Smooth muscle cell (in vitro differentiated cells): Measurements from ENCODE around the gene DACT3. TPM values are rescaled to one million over a fixed set of nuclear protein-coding genes. Genes with fewer than 3 reads are reported as not detected.

Experiments
- DNase-seq: peaks from one replicate; lab custom pipeline; 2025; ENCODE audit not compliant: unreplicated experiment; lab: John Stamatoyannopoulos, UW
- H2AFZ ChIP-seq: fragments of 200-600 bp; sonication (generic); 2 replicates; pipeline ENCODE4 v1.6.0; 2016; ENCODE audit warnings: antibody characterized with exemption, low read depth, mild to moderate bottlenecking
- H3F3A ChIP-seq: fragments of 200-600 bp; sonication (generic); 2 replicates; pipeline ENCODE4 v1.6.0; 2017; ENCODE audit warnings: antibody characterized with exemption, low read depth
- H3K27ac ChIP-seq: fragments of 200-600 bp; sonication (generic); 2 replicates; pipeline ENCODE4 v1.5.1; 2016; ENCODE audit warnings: low read depth, mild to moderate bottlenecking
- H3K27me3 ChIP-seq: fragments of 200-600 bp; sonication (generic); 2 replicates; pipeline ENCODE4 v1.6.1; 2016; ENCODE audit warnings: low read depth, mild to moderate bottlenecking
- H3K36me3 ChIP-seq: fragments of 200-600 bp; sonication (generic); 2 replicates; pipeline ENCODE4 v1.5.1; 2016; ENCODE audit warnings: low read depth
- H3K4me1 ChIP-seq: fragments of 200-600 bp; sonication (generic); 2 replicates; pipeline ENCODE4 v1.5.1; 2016; ENCODE audit warnings: low read depth
- H3K4me2 ChIP-seq: fragments of 200-600 bp; sonication (generic); 2 replicates; pipeline ENCODE4 v1.6.0; 2016; ENCODE audit warnings: mild to moderate bottlenecking
- H3K4me3 ChIP-seq: fragments of 200-600 bp; sonication (generic); 2 replicates; pipeline ENCODE4 v1.5.1; 2016; ENCODE audit warnings: mild to moderate bottlenecking
- H3K79me2 ChIP-seq: fragments of 200-600 bp; sonication (generic); 2 replicates; pipeline ENCODE4 v1.6.0; 2016; ENCODE audit warnings: low read depth, mild to moderate bottlenecking
- H3K9ac ChIP-seq: fragments of 200-600 bp; sonication (generic); 2 replicates; pipeline ENCODE4 v1.6.0; 2016; ENCODE audit warnings: low read depth
- H3K9me3 ChIP-seq: fragments of 200-600 bp; sonication (generic); replicated peaks from 2 replicates; pipeline ENCODE4 v1.5.1; 2016; ENCODE audit warnings: low read depth
- H4K20me1 ChIP-seq: fragments of 200-600 bp; sonication (generic); 2 replicates; pipeline ENCODE4 v1.6.0; 2016; ENCODE audit warnings: low read depth
- WGBS: methylation state at CpG from one replicate; pipeline ENCODE4 v1.1.7; 2016; ENCODE audit warnings: low lambda C conversion rate; 5-methylcytosine and 5-hydroxymethylcytosine counted together
- polyA plus RNA-seq: library from polyadenylated mRNA; unstranded; fragments of >200 nt; fragmentation: Nextera tagmentation; extraction: Ambion mirVana; gene quantifications from 2 replicates; pipeline ENCODE4 v1.2.1, GENCODE V29; 2016
- total RNA-seq: library from RNA; depleted of rRNA; stranded (reverse); fragments of >200 nt; gene quantifications from 2 replicates; pipeline ENCODE4 v1.2.3, GENCODE V29; 2014
- TF ChIP-seq, protein P1 (sequence below): fragments of 200-600 bp; sonication (generic); IDR thresholded peaks from 2 replicates; pipeline ENCODE4 v1.5.1; 2017; ENCODE audit warnings: borderline replicate concordance, mild to moderate bottlenecking, antibody characterized with exemption; ENCODE audit not compliant: insufficient read depth, poor library complexity, severe bottlenecking

Gene DACT3
- total and polyA plus RNA-seq, 2 experiments from 2014 or later: 6.2 to 22.7 TPM

GRCh38 chr19:46626446-46626845 lies 34.5 kb downstream of the DACT3 start:
- no peak overlapping the region for H2AFZ ChIP-seq
- H3F3A ChIP-seq: peaks cover 6% of the 10 kb centered on the region
- WGBS: 93% methylated on average over 14 of the region's 14 CpGs
- H4K20me1 ChIP-seq: no peaks in the 10 kb centered on the region
- H3K4me2 ChIP-seq: no peak overlapping the region
- TF ChIP-seq, protein P1, sequence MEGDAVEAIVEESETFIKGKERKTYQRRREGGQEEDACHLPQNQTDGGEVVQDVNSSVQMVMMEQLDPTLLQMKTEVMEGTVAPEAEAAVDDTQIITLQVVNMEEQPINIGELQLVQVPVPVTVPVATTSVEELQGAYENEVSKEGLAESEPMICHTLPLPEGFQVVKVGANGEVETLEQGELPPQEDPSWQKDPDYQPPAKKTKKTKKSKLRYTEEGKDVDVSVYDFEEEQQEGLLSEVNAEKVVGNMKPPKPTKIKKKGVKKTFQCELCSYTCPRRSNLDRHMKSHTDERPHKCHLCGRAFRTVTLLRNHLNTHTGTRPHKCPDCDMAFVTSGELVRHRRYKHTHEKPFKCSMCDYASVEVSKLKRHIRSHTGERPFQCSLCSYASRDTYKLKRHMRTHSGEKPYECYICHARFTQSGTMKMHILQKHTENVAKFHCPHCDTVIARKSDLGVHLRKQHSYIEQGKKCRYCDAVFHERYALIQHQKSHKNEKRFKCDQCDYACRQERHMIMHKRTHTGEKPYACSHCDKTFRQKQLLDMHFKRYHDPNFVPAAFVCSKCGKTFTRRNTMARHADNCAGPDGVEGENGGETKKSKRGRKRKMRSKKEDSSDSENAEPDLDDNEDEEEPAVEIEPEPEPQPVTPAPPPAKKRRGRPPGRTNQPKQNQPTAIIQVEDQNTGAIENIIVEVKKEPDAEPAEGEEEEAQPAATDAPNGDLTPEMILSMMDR: no peak
- H3K9ac ChIP-seq: no peak overlapping the region
- H3K27ac ChIP-seq: no peak overlapping the region
- H3K27me3 ChIP-seq: no peaks in the 10 kb centered on the region
- H3K36me3 ChIP-seq: no peaks in the 10 kb centered on the region
- no peak for DNase-seq
- H3K79me2 ChIP-seq: no peaks in the 10 kb centered on the region
- H3K9me3 ChIP-seq: no peaks in the 10 kb centered on the region
- H3K4me1 ChIP-seq: peaks cover 9% of the 10 kb centered on the region
- no peak overlapping the region for H3K4me3 ChIP-seq

DNA sequence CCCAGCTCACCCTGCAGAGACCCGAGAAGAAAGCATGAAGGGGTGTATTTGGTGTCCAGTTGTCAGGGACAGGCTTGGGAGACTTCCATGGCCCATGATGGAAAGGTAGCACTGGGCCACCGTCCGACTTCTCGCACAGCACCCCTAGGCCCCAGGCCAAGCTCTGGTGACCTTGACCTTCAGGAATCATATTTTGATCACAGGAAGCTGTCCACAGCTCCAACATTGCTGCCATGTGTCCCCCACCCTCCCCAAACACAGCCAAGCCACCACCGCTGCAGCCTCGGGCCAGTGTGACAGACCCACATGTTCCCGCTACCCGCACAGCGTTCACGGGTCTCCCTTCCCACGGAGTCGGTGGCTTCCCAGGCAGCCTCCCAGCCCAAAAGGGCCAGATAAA lies 35.3 kb downstream of the DACT3 start:
- H3K4me2 ChIP-seq: no peak overlapping the region
- peak overlapping the region; percentile 67 for H3K27ac ChIP-seq
- H3K9ac ChIP-seq: no peak overlapping the region
- H3K4me3 ChIP-seq: no peak overlapping the region
- H3K9me3 ChIP-seq: no peaks in the 10 kb centered on the region
- H3K4me1 ChIP-seq: peaks cover 8% of the 10 kb centered on the region
- no peaks in the 10 kb centered on the region for H4K20me1 ChIP-seq
- WGBS: 88% methylated on average over 12 of the region's 12 CpGs
- peaks cover 6% of the 10 kb centered on the region for H3F3A ChIP-seq
- H3K79me2 ChIP-seq: no peaks in the 10 kb centered on the region
- no peak for DNase-seq
- H3K36me3 ChIP-seq: no peaks in the 10 kb centered on the region
- TF ChIP-seq, protein P1: no peak
- no peak overlapping the region for H2AFZ ChIP-seq
- H3K27me3 ChIP-seq: no peaks in the 10 kb centered on the region

DNA sequence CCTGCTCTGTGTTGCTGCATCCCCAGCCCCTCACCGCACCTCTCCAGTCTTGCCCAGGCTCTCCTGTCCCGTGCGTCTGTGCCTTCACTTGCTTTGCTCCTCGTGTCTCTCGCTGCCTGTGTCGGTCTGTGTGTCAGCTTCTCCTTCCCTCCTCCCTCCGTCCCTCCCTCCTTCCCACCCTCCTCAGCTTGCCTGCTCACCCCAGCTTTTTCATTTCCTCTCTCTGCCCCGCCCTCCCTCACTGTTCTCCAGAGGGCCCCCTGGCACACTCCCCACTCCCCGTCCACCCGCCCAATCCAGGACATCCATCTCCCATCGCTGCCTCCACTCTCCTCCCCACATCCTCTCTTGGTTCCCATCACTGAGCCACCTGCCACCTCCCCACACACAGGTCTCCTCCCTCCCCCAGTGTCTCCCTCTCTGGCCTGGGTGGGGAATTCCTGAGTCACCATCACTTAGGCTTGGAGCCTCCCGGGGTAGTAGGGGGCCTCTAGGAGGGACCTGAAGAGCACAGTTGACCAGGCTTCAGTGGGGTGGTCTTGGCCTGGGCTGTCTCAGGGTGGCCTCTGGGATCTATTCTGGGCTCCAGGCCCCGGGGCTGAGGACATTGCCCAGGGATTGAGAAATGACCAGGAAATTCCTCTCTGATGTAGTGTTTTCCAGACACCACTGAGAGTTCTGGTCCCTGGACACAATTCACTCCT lies 35.9 kb downstream of the DACT3 start, which contains the start of gene PTGIR:
TSS of gene PTGIR (minus strand) at position 132 of the 704 bp plus-strand sequence. CDS start 864 bp downstream, outside the sequence.
- Histone ChIP-seq H3K36me3 (no peaks in the 10 kb centered on the region), H4K20me1 (no peaks in the 10 kb centered on the region), H3F3A (peaks cover 6% of the 10 kb centered on the region), H3K27me3 (no peaks in the 10 kb centered on the region), H2AFZ (no peak within 1 kb of the TSS), H3K9me3 (no peaks in the 10 kb centered on the region), H3K27ac (peak within 1 kb of the TSS; percentile 67), H3K4me1 (peaks cover 9% of the 10 kb centered on the region), H3K4me2 (no peak within 1 kb of the TSS), H3K9ac (no peak within 1 kb of the TSS), H3K4me3 (no peak within 1 kb of the TSS), H3K79me2 (no peaks in the 10 kb centered on the region)
- no peak for DNase-seq
- 34% methylated on average over 11 of the region's 13 CpGs for WGBS
- TF ChIP-seq, protein P1: no peak
